HG03196 (cell line): ENCODE measurements around the gene HEXIM1.

Experiments
- ATAC-seq: cut with Tn5 transposase; IDR thresholded peaks from one replicate; pipeline ENCODE4 v1.9.1; 2021; ENCODE audit not compliant: unreplicated experiment

Gene HEXIM1

DNA sequence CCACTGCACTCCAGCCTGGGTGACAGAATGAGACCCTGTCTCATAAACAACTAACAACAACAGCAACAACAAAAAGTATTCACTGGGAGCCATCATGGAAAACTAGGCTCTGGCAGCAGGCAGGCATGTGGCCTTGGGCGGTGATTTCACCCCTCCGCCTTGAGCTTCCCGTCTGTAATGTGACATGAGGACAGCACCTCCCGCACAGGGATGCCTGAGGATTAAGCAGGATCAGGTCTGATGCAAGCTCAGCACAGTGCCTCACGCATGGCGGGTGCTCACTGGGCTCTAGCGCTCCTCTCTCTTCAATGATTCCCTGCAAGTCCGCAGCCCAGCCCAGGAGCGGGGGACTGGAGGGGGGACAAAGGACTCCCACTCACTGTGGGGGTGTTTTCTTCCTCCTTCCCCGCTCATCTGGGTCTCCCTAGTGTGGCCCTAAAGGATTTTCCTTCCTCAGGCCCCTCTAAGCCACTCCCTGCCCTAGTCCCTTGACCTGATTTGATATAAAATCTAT, 18.8 kb upstream of the HEXIM1 start:
- ATAC-seq: no peak

- ATAC-seq: no peak
Measured at GRCh38 chr17:45129940-45130680, 18.2 kb upstream of the HEXIM1 start.

DNA sequence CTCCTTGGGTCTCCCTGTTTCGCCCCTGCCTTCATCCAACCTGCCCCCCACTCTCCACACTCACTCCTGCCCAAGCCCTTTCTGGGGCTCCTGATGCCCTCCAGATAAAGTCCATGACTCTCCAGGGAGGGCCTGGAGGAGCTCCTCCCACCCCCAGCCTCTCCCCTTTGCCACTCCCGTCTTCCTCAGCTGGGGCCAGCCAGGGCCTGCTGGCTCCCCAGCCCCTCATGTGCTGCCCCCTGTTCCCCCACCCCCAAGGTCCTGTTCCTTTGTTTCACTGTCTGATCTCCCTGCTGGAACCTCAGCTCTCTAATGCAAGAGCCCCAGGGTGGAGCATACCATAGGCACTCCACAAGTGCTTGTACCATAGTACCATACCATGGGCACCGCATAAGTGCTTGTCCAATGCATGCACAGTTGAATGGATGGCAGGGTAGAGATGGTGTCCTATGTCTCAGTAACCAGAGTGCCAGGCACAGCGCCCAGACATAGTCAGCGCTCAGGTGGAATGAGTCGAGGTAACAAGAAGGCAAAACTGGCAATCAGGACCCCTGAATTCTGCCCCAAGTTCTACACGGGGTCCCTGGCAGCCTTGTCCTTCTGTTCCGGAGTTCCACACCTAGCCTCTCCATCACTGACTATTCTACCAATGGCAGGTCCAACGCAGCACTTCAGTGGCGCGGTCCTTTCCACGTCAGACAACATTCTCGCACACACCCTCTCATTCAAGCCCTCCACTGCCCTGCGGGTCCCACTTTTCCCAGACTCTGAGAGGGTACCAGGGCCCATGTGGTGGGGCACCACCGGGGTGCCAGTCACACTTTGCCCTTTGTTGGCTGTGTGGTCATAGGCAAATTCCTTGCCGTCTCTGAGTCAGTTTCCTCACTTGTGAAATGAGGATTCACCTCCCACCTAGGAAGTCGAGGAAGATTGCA, 17.3 kb upstream of the HEXIM1 start:
- ATAC-seq: no peak

DNA sequence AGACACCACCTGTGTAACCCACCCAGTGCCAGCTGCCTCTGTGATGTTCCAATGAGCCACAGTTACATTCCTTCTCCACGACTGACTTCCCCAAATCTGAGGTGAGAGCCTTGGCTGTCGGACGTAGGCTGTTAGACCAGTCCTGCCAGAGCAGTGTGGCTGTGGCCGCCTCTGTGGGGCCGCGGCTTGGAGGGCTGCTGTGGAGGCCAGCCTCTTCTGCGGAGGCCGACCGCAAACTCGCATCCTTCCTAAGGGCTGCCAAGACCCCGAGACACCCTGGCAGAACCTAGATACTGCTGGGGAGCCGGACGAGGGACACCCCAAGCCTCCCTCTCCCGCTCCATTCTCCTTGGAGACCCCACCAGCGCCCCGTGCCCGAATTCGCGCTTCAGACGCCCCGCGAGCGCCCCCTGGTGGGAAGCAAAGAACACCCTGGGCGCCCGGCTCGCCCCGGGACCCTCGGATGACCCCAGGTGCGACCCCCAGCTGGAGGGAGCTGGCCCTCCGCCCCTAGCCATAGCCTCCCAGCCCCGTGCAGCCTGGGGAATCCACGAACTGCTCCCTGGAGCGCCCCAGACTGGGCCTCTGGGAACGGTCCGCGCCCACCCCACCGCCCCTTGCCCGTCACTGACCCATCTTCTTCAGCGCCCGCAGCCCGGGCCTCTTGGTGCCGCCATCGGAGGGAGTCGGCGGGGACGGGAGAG, 16.5 kb upstream of the HEXIM1 start:
- ATAC-seq: no peak

DNA sequence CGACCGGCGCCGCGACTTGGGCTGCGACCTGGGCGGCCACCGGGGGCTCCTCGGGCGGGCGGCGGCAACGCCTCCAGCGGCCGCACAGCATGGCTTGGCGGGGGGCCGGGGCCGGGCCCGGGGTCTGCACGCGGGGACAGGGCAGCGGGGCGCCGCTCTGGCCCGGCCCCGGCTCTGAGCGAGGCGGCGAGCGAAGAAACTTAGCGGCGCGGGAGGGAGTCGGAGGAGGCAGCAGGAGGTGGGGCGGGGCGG, 16.0 kb upstream of the HEXIM1 start, which contains the start of gene PLCD3:
PLCD3 (minus strand) TSS at position 196 of the 252 bp plus-strand sequence; CDS start at position 91, 105 bp downstream.
- ATAC-seq: no peak

GRCh38 chr17:45132572-45133463, 15.5 kb upstream of the HEXIM1 start:
- no peak for ATAC-seq

- peak; percentile 69 for ATAC-seq
Measured at GRCh38 chr17:45135192-45135977, 12.9 kb upstream of the HEXIM1 start, which contains the start of gene ACBD4. TSS of gene ACBD4 (plus strand) at chr17:45135687. CDS start at chr17:45136145, 458 bp downstream.

DNA sequence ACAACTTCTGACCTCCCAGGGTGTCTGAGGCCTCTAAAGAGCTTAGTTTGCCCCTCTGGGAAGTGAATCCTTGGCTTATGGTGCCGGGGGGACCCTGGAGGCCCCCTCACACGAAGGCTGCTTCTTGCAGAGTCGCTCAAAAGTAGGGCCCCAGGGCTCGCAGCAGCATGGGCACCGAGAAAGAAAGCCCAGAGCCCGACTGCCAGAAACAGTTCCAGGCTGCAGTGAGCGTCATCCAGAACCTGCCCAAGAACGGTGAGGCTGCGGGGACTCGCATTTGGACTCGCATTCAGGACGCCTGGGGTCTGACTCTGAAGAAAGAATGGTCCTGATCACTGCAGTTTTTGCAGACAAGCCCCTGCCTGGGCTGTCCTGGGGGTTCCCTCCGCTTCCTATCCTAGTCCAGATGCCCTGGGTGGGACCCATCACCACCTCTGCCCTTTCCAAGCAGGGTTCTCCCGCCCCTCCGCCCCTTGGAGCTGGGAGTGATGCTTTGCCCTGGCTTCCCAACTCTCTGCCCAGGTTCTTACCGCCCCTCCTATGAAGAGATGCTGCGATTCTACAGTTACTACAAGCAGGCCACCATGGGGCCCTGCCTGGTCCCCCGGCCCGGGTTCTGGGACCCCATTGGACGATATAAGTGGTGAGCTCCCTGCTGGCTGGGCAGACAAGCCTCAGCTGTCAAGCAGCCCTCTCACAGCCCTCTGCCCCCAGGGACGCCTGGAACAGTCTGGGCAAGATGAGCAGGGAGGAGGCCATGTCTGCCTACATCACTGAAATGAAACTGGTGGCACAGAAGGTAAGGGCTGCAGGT, 12.1 kb upstream of the HEXIM1 start:
- no peak for ATAC-seq

GRCh38 chr17:45136846-45137560, 11.3 kb upstream of the HEXIM1 start:
- no peak for ATAC-seq

GRCh38 chr17:45137561-45138305, 10.5 kb upstream of the HEXIM1 start:
- ATAC-seq: no peak

- ATAC-seq: no peak
Measured at GRCh38 chr17:45138911-45139532, 9.3 kb upstream of the HEXIM1 start.

DNA sequence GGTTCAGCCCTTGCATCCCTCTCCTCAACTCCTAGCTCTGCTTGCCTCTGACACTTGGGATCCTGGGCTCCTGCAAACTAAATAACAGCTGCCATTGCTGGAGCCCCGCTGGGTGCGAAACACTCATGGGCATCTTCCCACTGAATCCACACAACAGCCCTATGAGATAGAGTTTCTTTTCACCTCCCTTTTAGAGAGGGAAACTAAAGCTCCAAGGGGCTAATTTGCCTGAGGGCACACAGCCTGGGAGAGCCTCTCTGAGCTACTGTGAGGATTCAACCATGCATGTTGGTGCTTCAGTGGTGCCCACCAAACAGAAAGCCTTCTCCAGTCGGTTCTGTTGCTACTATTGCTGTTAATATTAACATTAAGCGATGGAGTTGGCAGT, 8.7 kb upstream of the HEXIM1 start:
- ATAC-seq: no peak

DNA sequence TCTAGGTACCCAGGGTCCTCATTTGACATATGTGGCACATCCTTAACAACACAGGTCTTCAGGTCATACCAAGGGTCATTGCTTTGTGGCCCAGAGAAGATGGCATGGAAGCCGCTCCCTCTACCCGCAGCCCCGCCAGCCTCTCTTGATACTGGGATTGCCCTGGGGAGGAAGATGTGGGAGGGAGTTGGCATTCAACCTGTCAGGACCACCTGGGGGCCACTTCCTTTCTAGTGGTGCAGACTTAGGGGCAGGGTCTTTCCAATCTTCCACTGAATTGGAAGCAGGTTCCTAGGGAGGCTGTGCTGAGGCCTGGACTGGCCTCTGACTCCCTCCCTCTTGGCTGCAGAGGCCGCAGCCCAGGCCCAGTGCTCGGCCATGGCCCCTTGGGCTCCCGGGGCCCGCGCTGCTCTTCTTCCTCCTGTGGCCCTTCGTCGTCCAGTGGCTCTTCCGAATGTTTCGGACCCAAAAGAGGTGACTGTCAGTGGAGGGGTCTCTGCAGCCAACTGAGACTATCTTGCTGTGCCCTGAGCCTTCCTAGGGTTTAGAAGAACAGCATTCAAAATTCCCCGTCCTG, 5.1 kb upstream of the HEXIM1 start:
- no peak for ATAC-seq

- ATAC-seq: no peak
Measured at GRCh38 chr17:45143767-45144198, 4.5 kb upstream of the HEXIM1 start.

GRCh38 chr17:45144199-45145034, 3.9 kb upstream of the HEXIM1 start:
- ATAC-seq: no peak

GRCh38 chr17:45145035-45145389, 3.3 kb upstream of the HEXIM1 start:
- ATAC-seq: no peak
